T-helper 1 cell treated with Interleukin-12 subunit alpha and Interleukin-12 subunit beta and Interleukin-4 antibody, amounts not matched to agents 30 ng/mL and 1 ng/mL, for 36 hours (primary cell): Measurements from ENCODE around the gene FAM110A. TPM values are rescaled to one million over a fixed set of nuclear protein-coding genes. Genes with fewer than 3 reads are reported as not detected.
"Not testable (repeated sequence)": the region's sequence is repeated elsewhere in the genome, so short reads cannot be mapped to it uniquely, and the experiment has no call there.

Source experiments
- intact Hi-C: fragments of 100-400 bp; cut with micrococcal nuclease; formaldehyde crosslinking; loops from one replicate; pipeline ENCODE4 v1.15.1; 2024
- total RNA-seq: library from RNA; stranded (reverse); gene quantifications from 2 replicates; pipeline ENCODE4 v1.2.3, GENCODE V29; 2022

Gene FAM110A
- 27.4 and 28.3 TPM in 2 replicates for total RNA-seq

GRCh38 chr20:833450-834150 is at the start of gene FAM110A:
TSS of gene FAM110A (plus strand) at chr20:833715. CDS start at chr20:844805, 11,090 bp downstream.
- intact Hi-C loops = loop anchor here (1.0 to 10.0 kb wide), 9 partner anchors 11 to 1269 kb away; partner anchors contain the start of genes NSFL1C, PSMF1, RAD21L1 and SIRPG

GRCh38 chr20:787825-788224 is 45.7 kb upstream of the FAM110A start:
- intact Hi-C loops = no loop called here

DNA sequence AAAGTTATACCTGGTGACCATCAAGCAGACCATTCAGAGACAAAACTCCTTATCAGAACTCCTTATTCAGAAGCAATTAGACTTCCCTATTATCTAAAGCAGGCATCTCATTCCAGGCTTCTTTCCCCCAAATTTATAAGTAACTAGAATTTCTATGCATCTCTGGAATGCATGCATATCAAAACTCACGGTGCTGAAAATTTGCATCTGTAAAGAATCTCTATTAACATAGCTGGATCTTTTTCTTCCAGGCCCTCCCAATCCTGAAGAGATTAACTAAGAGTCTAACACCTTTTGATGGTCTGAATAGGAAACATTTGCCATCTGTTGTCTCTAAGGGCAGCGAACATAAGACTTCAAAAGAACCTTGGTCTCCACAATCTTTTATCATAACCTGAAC is 42.5 kb upstream of the FAM110A start:
- intact Hi-C loops = no loop called here

DNA sequence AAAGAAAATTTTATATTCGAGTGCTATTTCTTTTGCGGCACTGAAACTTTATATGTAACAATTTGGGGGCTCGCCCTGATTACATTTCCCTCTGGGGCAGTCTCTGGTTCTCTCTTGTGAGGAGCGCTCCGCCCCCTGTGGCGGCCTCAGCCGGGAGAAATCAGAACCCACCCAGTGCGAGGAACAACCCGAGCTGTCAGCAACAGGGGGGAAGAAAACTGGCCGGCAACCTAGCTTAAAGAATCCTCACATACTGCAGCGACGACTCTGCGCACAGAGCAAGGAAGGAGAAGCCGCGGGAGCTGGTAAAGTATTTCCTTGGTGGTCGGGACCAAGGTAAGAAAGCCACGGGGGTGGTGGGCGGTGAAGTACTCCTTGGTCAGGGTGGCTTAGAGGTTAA is 41.3 kb upstream of the FAM110A start:
- intact Hi-C loops = no loop called here

DNA sequence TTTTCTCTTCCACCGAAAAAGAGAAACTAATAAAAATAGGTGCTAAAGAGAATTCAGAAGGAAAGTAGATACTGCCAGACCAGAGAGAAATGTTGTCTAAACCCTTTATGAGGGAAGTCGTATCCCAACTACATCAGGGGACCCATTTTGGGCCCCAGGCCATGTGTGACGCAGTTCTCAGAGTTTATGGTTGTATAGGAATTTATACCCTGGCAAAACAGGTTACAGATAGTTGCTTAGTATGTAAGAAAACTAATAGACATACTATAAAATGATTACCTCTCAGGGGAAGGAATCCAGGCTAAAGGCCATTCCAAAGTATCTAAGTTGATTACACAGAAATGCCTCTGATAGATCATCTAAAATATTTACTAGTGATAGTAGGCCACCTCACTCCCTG is 36.6 kb upstream of the FAM110A start:
- intact Hi-C loops = no loop called here

DNA sequence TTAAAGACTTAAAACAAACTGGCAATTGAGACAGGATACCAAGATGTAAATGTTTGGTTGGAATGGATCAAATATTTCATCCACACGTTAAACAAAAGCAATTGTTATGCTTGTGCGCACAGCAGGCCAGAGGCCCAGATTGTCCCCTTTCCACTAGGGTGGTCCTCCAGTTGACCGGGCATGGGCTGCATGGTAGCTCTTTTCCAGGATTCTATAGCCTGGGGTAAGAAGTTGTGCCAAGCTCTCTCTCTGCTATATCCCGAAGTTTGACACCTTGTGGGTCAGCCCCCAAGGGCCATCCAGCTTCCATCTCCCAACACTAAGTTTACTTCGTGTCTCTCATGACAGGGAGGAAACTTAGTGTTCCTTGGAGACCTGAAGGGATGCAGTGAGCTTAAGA is 34.8 kb upstream of the FAM110A start:
- intact Hi-C loops = not testable (repeated sequence)

DNA sequence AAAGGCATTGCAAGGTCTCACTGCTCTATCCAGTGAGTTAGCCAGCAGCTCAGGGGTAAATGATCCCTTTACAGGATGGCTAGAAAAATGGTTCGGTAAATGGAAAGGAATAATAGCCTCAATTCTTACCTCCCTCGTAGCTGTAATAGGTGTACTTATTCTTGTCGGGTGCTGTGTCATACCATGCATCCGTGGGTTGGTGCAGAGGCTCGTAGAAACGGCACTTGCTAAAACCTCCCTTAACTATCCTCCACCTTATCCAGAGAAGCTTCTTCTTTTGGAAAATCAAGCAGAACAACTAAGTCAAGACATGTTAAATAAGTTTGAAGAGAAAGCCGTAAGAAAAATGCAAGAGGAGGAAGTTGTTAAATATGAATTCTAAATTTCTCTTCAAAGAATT is 33.5 kb upstream of the FAM110A start:
- intact Hi-C loops = not testable (repeated sequence)

GRCh38 chr20:801678-802077 is 31.8 kb upstream of the FAM110A start:
- intact Hi-C loops = no loop called here

- intact Hi-C loops = no loop called here
Observed at GRCh38 chr20:805713-806112, 27.8 kb upstream of the FAM110A start.

GRCh38 chr20:811776-812434 is 21.6 kb upstream of the FAM110A start:
- intact Hi-C loops = loop anchor here (10.0 kb wide), 1 partner anchor 373 kb away; the partner anchor contains the start of gene TMEM74B

DNA sequence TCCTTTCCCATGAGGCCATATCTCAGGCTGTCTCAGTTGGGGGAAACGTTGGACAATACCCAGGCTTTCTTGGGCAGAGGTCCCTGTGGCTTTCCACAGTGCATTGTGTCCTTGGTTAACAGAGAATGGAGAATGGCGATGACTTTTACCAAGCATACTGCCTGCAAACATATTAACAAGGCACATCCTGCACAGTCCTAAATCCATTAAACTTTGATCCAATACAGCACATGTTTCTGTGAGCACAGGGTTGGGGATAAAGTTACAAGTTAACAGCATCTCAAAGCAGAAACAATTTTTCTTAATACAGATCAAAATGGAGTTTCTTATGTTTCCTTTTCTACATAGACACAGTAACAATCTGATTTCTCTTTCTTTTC is 21.1 kb upstream of the FAM110A start:
- intact Hi-C loops = loop anchor here (10.0 kb wide), 1 partner anchor 372 kb away; the partner anchor contains the start of gene TMEM74B

DNA sequence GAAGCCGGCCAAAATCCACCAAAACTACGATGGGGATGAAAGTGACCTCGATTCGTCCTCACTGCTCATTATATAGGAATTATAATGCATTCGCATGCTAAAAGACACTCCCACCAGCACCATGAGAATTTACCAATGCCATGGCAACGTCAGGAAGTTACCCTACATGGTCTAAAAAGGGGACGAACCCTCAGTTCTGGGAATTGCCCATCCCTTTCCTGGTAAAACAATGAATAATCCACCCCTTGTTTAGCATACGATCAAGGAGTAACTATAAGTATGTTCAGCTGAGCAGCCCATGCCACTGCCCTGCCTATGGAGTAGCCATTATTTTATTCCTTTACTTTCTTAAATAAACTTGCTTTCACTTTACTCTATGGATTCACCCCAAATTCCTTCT is 20.1 kb upstream of the FAM110A start:
- intact Hi-C loops = loop anchor here (10.0 kb wide), 1 partner anchor 371 kb away; the partner anchor contains the start of gene TMEM74B

DNA sequence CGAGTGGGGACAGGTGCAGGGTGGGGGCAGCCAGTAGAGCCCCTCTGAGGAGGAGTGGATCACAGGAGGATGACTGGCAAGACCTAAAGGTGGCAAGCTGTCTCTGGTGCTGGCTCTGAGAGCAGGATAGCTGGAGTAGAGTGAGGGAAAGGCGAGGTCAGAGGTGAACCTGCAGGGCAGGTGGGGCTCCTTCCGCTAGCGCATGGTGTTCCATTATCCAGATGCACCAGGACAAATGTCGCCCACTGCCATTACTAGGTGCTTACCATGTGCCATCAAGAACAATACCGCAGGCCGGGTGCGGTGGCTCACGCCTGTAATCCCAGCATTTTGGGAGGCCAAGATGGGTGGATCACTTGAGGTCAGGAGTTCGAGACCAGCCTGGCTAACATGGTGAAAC is 18.3 kb upstream of the FAM110A start:
- intact Hi-C loops = loop anchor here (5.0 to 10.0 kb wide), 2 partner anchors 72 to 370 kb away; partner anchors contain the start of gene TMEM74B

GRCh38 chr20:815914-816606 is 17.5 kb upstream of the FAM110A start:
- intact Hi-C loops = loop anchor here (1.0 to 10.0 kb wide), 6 partner anchors 71 to 397 kb away; partner anchors contain the start of gene TMEM74B

DNA sequence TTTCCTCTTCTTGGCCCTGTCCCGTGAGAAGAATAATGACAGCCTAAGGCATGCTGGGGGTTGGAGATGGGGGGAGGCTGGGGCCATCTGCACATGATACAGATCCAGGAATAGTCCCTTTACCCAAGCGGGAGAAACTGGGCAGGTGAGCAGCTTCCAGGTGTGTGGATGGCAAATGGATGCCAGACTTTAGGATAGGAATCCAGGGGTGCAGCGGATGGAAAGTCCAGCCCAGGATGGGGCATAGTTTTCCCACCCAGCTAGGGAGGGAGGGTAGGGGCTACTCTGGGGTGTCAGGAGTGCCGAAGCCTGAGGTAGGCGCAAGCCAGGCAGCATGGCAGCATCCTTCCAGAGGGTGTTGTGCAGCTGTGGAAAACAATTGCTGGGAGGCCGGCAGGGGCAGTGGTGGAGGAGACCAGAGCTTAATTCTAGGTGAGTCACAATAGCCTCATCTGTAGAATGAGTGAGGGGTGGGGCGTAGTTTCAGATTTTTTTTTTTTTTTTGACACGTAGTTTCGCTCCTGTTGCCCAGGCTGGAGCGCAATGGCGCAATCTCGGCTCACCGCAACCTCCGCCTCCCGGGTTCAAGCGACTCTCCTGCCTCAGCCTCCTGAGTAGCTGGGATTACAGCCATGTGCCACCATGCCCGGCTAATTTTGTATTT is 15.4 kb upstream of the FAM110A start:
- intact Hi-C loops = loop anchor here (5.0 to 10.0 kb wide), 2 partner anchors 69 to 367 kb away; partner anchors contain the start of gene TMEM74B

DNA sequence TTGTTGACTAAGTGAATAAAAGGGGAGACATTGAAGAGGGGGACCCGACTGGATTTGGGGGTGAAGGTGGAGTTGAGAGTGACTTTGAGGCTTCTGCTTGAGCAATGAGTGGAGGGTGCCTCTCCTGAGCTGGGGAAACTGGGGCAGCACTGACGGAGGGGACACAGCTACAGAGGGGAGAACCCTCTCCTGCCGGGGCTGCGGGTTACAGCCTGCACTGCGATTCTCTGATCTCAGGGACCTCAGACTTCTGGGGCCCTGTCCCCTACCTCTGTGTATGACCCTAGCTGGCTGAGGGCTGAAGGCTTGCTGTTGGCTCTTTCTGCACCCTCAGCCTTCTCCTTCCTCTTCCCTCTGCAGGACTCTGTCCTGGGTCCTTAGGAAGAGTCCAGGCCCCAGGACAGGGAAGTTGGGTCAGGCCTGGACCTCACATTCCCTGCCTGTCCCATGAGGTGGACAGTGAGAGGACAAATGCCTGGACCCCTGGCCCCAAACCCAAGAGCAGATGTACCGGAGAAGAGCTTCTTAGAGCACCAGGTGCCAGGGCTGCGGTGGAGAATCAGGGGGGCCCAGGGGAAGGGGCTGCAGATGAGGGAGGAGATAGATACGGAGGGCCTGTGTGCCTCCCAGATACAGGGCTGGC is 13.7 kb upstream of the FAM110A start:
- intact Hi-C loops = loop anchor here (1.0 to 10.0 kb wide), 5 partner anchors 14 to 365 kb away; partner anchors contain the start of genes FAM110A and TMEM74B

GRCh38 chr20:820323-820953 is 13.1 kb upstream of the FAM110A start:
- intact Hi-C loops = no loop called here

DNA sequence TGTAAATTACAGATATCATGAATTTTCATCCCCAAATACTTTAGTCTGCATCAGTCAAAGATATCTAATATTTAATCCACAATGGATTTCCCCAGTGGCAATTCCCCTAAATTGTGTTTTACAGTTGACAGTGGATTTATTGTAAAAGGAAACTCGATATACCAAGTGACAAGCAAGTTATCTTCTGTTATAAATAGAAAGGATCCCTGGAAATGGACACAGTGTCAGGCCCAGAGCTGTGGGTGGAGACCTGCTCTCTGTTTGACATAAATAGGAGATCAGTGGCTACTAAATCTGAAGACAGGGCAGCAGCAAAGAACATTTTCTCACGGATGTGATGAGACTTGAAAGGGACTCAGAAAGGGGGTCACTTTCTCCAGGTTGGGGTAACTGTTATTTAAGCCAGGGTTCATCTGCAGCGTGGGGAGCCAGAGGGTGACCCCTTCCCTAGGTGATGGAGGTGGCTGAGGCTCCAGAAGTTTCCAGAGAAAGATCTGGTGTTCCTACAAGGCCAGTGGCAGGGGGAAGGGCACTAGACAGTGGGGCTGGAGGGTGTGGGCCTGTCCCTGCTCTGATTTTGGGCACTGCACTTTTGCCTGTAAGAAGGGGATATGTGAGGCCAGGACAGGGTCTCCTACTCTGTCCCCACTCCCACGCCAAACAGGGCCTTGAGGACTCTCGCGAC is 12.3 kb upstream of the FAM110A start:
- intact Hi-C loops = no loop called here

DNA sequence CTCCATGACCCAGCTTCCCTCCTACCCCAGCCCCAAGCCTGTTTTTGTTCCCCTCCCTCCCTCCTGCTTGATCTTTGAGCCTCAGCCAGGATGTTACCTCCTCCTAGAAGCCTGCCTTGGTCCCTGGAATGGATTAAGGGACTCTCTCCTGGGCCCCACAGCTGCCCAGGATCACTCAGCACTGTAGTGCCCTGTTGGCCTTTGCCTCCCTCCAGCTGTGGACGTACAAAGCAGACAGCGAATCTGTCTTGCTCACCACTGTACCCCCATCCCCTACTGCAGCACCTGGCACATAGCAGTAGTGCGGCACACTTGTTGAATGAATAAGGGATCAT is 11.8 kb upstream of the FAM110A start:
- intact Hi-C loops = no loop called here
